ENCODE measurements around the gene C1orf216.

C1orf216 gene

GRCh38 chr1:35666916-35667315 is 51.8 kb downstream of the C1orf216 start:
- Histone ChIP-seq H3K9ac (ENCODE audit: insufficient read length) (no peak overlapping the region), H3K36me3 (ENCODE audit: insufficient read depth, low read length) (no peaks in the 10 kb centered on the region), H3K27ac (no peak overlapping the region), H3K9me3 (ENCODE audit: low read depth, low read length) (no peaks in the 10 kb centered on the region), H3K4me3 (no peak overlapping the region)
- DNase-seq (ENCODE audit: low read depth, low spot score): no peak
- no peak for TF ChIP-seq EZH2 (IDR thresholded peaks at IDR 0.05)

- no peaks in the 10 kb centered on the region for H3K9me3 ChIP-seq (ENCODE audit: low read depth, low read length)
- H3K36me3 ChIP-seq (ENCODE audit: insufficient read depth, low read length): no peaks in the 10 kb centered on the region
- TF ChIP-seq POLR2AphosphoS5 (IDR thresholded peaks at IDR 0.05; ENCODE audit: borderline replicate concordance, low read depth, low read length): no peak
- no peak for TF ChIP-seq EZH2 (IDR thresholded peaks at IDR 0.05)
- no peak for TF ChIP-seq FOXP2 (optimal IDR thresholded peaks at IDR 0.05; ENCODE audit: control extremely low read depth, extremely low read length, insufficient read depth)
- H3K9ac ChIP-seq (ENCODE audit: insufficient read length): no peak overlapping the region
- no peak overlapping the region for H3K27ac ChIP-seq
- no peak overlapping the region for H3K4me3 ChIP-seq
- DNase-seq (ENCODE audit: low read depth, low spot score): no peak
Measured at GRCh38 chr1:35666216-35666615, 52.5 kb downstream of the C1orf216 start.
